HG02588 (cell line): Measurements from ENCODE around the gene GRXCR2.
"Not testable (repeated sequence)": the region's sequence is repeated elsewhere in the genome, so short reads cannot be mapped to it uniquely, and the experiment has no call there.

Source experiments
- ATAC-seq: cut with Tn5 transposase; IDR thresholded peaks from one replicate; pipeline ENCODE4 v1.9.1; 2021; ENCODE audit warnings: mild to moderate bottlenecking, moderate library complexity; ENCODE audit not compliant: unreplicated experiment

Gene GRXCR2

GRCh38 chr5:145840458-145841132 is 32.2 kb downstream of the GRXCR2 start:
- no peak for ATAC-seq

- no peak for ATAC-seq
These were observed 34.5 kb downstream of the GRXCR2 start for GRCh38 chr5:145838276-145838675.

GRCh38 chr5:145836241-145836640 is 36.6 kb downstream of the GRXCR2 start:
- ATAC-seq, result not testable (repeated sequence)

- no peak for ATAC-seq
These were observed 37.0 kb downstream of the GRXCR2 start for GRCh38 chr5:145835848-145836239.

- ATAC-seq, result peak; percentile 90
These were observed 37.6 kb downstream of the GRXCR2 start, which contains the start of gene PRELID2 for GRCh38 chr5:145834917-145835847. TSS of gene PRELID2 (minus strand) at chr5:145835342. CDS start at chr5:145835251, 91 bp downstream.

GRCh38 chr5:145834554-145834916 is 38.3 kb downstream of the GRXCR2 start:
- no peak for ATAC-seq

- no peak for ATAC-seq
These were observed 39.1 kb downstream of the GRXCR2 start for GRCh38 chr5:145833631-145834200.

- ATAC-seq, result no peak
These were observed 42.2 kb downstream of the GRXCR2 start for GRCh38 chr5:145830594-145830993.

GRCh38 chr5:145829708-145830361 is 43.0 kb downstream of the GRXCR2 start:
- no peak for ATAC-seq

- no peak for ATAC-seq
These were observed 45.7 kb downstream of the GRXCR2 start for GRCh38 chr5:145826895-145827674.

- peak; percentile 62 for ATAC-seq
These were observed 47.0 kb downstream of the GRXCR2 start for GRCh38 chr5:145825751-145826180.

- no peak for ATAC-seq
These were observed 48.8 kb downstream of the GRXCR2 start for GRCh38 chr5:145824040-145824439.

GRCh38 chr5:145818604-145819003 is 54.2 kb downstream of the GRXCR2 start:
- no peak for ATAC-seq

- no peak for ATAC-seq
These were observed 59.9 kb downstream of the GRXCR2 start for GRCh38 chr5:145812877-145813276.

- no peak for ATAC-seq
These were observed 60.8 kb downstream of the GRXCR2 start for GRCh38 chr5:145811834-145812625.
